HG02870 (cell line): ENCODE data around the gene MIF.
"Not testable (repeated sequence)": the region's sequence is repeated elsewhere in the genome, so short reads cannot be mapped to it uniquely, and the experiment has no call there.

Experiments
- ATAC-seq: cut with Tn5 transposase; IDR thresholded peaks from one replicate; pipeline ENCODE4 v1.9.1; 2021; ENCODE audit warnings: mild to moderate bottlenecking, moderate library complexity; ENCODE audit not compliant: unreplicated experiment

MIF gene

GRCh38 chr22:23938328-23939016 lies 44.3 kb downstream of the MIF start:
- no peak for ATAC-seq

GRCh38 chr22:23939017-23939357 lies 44.8 kb downstream of the MIF start:
- ATAC-seq, result no peak

- not testable (repeated sequence) for ATAC-seq
Measured at GRCh38 chr22:23940166-23940565, 46.0 kb downstream of the MIF start.
